H1 (cell line): ENCODE data around the gene ZNF521. TPM values are rescaled to one million over a fixed set of nuclear protein-coding genes. Genes with fewer than 3 reads are reported as not detected.

Source experiments
- FOSL1 ChIP-seq: IDR thresholded peaks from 2 replicates; pipeline ENCODE4 v1.6.1; 2011; ENCODE audit warnings: mild to moderate bottlenecking, low read depth, low read length, moderate library complexity; ENCODE audit not compliant: insufficient read depth
- polyA plus RNA-seq, 7 experiments: library from polyadenylated mRNA; depleted of rRNA in 3 of 7; stranded (reverse) in 5 of 7; unstranded in 2 of 7; fragments of >200 nt in 5 of 7; fragments of 200-250 nt in 2 of 7; gene quantifications; 1 replicate in 5 of 7; 2 replicates in 1 of 7; 4 replicates in 1 of 7; pipeline versions ENCODE4 v1.2.1 to v1.2.3, GENCODE V29; 2011 to 2013; ENCODE audit warnings: missing spikeins in 2 of 7, mixed read lengths in 2 of 7
- total RNA-seq: library from RNA; stranded (reverse); fragmentation: NEBNext Ultra II Directional; extraction: Animal tissue kit (Norgen Biotek cat#: 25700); gene quantifications from 2 replicates; pipeline ENCODE4 v1.2.1, GENCODE V29; 2021
- TF ChIP-seq, protein P1 (sequence below): fragments of 300-600 bp; sonication (generic); IDR thresholded peaks from 2 replicates; pipeline ENCODE4 v1.7.1; 2012; ENCODE audit warnings: low read length, moderate library complexity, mild to moderate bottlenecking, inconsistent platforms; ENCODE audit not compliant: insufficient replicate concordance
- TF ChIP-seq, protein P2 (sequence below), 3 experiments: IDR thresholded peaks; 1 replicate in 2 of 3; 2 replicates in 1 of 3; pipeline versions ENCODE4 v1.5.1 to v1.6.1; 2011; ENCODE audit warnings: low read length in 3 of 3, mild to moderate bottlenecking in 3 of 3, inconsistent platforms in 2 of 3, low read depth in 1 of 3, moderate library complexity in 1 of 3; ENCODE audit not compliant: insufficient read depth in 1 of 3; ENCODE audit errors: control extremely low read depth in 1 of 3
- TF ChIP-seq, protein P3 (sequence below): IDR thresholded peaks from 2 replicates; pipeline ENCODE4 v1.6.1; 2011; ENCODE audit warnings: low read length, improper control_type of control experiment

Gene ZNF521
- total and polyA plus RNA-seq, 2 of the 8 experiments (the other 6 are each of a cell fraction or from before 2014, with no cell fraction given) = 9.5 to 15.8 TPM

DNA sequence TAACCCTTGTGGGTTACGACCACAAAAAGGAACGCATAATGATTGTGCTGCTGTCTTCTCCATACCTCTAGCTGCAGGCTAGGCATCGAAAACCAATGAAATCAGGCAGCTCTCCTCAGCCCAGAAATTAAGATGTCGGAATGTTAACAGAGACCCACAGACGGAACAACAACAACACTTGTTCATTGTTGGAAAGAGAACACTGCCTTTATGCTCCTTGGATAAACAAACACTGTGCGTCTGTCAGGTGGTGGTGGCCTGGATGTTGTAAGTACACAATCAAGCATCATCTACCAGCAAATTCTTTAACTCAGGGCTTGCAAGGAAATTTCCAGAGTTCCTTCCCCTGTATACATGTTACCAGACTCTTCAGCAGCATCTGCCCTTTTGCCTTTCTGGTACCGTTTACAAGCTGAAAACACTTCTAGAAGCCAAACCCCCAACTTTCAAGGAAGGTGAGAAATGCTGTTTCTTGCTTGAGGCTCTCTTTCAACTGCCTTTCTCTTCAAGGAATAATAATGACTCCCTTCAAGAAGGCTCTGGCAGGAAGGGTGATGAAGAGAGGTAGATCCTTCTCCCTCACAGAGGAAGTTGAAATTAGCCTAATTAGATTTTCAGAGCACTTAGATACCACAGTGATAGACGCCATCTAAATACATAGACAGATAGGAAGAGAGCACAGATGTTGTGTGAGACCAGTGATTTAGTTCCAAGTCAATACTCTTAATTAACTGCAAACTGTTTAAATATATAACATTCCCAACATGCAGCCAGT lies 332.7 kb downstream of the ZNF521 start (continued):
- TF ChIP-seq, protein P1, sequence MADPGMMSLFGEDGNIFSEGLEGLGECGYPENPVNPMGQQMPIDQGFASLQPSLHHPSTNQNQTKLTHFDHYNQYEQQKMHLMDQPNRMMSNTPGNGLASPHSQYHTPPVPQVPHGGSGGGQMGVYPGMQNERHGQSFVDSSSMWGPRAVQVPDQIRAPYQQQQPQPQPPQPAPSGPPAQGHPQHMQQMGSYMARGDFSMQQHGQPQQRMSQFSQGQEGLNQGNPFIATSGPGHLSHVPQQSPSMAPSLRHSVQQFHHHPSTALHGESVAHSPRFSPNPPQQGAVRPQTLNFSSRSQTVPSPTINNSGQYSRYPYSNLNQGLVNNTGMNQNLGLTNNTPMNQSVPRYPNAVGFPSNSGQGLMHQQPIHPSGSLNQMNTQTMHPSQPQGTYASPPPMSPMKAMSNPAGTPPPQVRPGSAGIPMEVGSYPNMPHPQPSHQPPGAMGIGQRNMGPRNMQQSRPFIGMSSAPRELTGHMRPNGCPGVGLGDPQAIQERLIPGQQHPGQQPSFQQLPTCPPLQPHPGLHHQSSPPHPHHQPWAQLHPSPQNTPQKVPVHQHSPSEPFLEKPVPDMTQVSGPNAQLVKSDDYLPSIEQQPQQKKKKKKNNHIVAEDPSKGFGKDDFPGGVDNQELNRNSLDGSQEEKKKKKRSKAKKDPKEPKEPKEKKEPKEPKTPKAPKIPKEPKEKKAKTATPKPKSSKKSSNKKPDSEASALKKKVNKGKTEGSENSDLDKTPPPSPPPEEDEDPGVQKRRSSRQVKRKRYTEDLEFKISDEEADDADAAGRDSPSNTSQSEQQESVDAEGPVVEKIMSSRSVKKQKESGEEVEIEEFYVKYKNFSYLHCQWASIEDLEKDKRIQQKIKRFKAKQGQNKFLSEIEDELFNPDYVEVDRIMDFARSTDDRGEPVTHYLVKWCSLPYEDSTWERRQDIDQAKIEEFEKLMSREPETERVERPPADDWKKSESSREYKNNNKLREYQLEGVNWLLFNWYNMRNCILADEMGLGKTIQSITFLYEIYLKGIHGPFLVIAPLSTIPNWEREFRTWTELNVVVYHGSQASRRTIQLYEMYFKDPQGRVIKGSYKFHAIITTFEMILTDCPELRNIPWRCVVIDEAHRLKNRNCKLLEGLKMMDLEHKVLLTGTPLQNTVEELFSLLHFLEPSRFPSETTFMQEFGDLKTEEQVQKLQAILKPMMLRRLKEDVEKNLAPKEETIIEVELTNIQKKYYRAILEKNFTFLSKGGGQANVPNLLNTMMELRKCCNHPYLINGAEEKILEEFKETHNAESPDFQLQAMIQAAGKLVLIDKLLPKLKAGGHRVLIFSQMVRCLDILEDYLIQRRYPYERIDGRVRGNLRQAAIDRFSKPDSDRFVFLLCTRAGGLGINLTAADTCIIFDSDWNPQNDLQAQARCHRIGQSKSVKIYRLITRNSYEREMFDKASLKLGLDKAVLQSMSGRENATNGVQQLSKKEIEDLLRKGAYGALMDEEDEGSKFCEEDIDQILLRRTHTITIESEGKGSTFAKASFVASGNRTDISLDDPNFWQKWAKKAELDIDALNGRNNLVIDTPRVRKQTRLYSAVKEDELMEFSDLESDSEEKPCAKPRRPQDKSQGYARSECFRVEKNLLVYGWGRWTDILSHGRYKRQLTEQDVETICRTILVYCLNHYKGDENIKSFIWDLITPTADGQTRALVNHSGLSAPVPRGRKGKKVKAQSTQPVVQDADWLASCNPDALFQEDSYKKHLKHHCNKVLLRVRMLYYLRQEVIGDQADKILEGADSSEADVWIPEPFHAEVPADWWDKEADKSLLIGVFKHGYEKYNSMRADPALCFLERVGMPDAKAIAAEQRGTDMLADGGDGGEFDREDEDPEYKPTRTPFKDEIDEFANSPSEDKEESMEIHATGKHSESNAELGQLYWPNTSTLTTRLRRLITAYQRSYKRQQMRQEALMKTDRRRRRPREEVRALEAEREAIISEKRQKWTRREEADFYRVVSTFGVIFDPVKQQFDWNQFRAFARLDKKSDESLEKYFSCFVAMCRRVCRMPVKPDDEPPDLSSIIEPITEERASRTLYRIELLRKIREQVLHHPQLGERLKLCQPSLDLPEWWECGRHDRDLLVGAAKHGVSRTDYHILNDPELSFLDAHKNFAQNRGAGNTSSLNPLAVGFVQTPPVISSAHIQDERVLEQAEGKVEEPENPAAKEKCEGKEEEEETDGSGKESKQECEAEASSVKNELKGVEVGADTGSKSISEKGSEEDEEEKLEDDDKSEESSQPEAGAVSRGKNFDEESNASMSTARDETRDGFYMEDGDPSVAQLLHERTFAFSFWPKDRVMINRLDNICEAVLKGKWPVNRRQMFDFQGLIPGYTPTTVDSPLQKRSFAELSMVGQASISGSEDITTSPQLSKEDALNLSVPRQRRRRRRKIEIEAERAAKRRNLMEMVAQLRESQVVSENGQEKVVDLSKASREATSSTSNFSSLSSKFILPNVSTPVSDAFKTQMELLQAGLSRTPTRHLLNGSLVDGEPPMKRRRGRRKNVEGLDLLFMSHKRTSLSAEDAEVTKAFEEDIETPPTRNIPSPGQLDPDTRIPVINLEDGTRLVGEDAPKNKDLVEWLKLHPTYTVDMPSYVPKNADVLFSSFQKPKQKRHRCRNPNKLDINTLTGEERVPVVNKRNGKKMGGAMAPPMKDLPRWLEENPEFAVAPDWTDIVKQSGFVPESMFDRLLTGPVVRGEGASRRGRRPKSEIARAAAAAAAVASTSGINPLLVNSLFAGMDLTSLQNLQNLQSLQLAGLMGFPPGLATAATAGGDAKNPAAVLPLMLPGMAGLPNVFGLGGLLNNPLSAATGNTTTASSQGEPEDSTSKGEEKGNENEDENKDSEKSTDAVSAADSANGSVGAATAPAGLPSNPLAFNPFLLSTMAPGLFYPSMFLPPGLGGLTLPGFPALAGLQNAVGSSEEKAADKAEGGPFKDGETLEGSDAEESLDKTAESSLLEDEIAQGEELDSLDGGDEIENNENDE = no peak
- TF ChIP-seq, protein P2, sequence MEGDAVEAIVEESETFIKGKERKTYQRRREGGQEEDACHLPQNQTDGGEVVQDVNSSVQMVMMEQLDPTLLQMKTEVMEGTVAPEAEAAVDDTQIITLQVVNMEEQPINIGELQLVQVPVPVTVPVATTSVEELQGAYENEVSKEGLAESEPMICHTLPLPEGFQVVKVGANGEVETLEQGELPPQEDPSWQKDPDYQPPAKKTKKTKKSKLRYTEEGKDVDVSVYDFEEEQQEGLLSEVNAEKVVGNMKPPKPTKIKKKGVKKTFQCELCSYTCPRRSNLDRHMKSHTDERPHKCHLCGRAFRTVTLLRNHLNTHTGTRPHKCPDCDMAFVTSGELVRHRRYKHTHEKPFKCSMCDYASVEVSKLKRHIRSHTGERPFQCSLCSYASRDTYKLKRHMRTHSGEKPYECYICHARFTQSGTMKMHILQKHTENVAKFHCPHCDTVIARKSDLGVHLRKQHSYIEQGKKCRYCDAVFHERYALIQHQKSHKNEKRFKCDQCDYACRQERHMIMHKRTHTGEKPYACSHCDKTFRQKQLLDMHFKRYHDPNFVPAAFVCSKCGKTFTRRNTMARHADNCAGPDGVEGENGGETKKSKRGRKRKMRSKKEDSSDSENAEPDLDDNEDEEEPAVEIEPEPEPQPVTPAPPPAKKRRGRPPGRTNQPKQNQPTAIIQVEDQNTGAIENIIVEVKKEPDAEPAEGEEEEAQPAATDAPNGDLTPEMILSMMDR (IDR thresholded peaks at IDR 0.05; ENCODE audit: control extremely low read depth in 1 of 3, insufficient read depth in 1 of 3, low read depth in 1 of 3, low read length in 3 of 3) = no peak
- TF ChIP-seq, protein P3, sequence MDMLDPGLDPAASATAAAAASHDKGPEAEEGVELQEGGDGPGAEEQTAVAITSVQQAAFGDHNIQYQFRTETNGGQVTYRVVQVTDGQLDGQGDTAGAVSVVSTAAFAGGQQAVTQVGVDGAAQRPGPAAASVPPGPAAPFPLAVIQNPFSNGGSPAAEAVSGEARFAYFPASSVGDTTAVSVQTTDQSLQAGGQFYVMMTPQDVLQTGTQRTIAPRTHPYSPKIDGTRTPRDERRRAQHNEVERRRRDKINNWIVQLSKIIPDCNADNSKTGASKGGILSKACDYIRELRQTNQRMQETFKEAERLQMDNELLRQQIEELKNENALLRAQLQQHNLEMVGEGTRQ = no peak
- no peak for TF ChIP-seq FOSL1
